ENCODE data around the gene FUT1.

- TF ChIP-seq CTCF (IDR thresholded peaks at IDR 0.05) (no peak), EP300 (IDR thresholded peaks at IDR 0.05) (no peak), POLR2A (IDR thresholded peaks at IDR 0.05; ENCODE audit: low read depth) (no peak), POLR2AphosphoS5 (IDR thresholded peaks at IDR 0.05) (no peak)
Observed at GRCh38 chr19:48777139-48777538, 24.7 kb upstream of the FUT1 start.
